ENCODE measurements around the gene RRP12.

Gene RRP12

GRCh38 chr10:97314671-97315070, 86.5 kb downstream of the RRP12 start:
- no peak for DNase-seq (ENCODE audit: low read depth in 1 of 2, low spot score in 1 of 2)

GRCh38 chr10:97312897-97313296, 88.2 kb downstream of the RRP12 start:
- DNase-seq (ENCODE audit: low read depth in 1 of 2, low spot score in 1 of 2) = no peak

- no peak for DNase-seq (ENCODE audit: low read depth in 1 of 2, low spot score in 1 of 2)
Measured at GRCh38 chr10:97311111-97311626, 90.0 kb downstream of the RRP12 start.

DNA sequence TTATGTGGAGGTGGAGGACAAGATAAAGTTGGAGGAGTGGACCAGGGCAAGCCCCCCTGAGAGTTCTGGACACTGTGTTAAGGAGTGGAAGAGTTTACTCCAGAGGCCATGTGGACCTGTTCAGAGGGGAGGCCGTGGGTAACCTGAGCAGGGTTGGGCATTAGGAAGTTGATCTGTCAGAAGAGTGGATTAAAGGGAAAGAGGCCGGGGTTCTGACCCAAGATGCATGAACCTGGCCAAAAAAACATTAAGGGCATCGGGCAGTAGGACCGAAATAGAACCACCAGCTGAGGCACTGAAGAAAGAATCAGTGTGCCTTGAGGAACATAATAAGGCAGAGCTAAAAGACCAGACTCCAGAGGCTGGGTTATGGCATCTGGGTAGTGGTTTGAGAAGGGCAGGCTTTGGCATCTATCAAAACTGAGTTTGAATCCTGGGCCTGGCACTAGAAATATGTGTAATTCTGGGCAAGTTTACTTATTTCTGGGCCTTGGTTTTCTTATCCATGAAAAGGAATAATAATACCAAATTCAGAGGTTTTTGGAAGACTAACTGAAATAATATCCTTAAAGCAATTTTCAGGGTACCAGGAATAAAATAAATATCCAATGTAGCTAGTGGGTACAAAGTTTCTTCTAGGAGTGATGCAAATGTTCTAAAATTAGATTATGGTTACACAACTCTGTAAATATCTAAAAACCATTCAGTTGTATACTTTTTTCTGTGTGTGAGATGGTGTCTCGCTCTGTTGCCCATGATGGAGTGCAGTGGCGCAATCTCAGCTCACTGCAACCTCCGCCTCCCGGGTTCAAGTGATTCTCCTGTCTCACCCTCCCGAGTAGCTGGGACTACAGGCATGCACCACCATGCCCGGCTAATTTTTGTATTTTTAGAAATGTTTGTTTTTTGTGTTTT, 93.0 kb downstream of the RRP12 start:
- no peak for DNase-seq (ENCODE audit: low read depth in 1 of 2, low spot score in 1 of 2)

DNA sequence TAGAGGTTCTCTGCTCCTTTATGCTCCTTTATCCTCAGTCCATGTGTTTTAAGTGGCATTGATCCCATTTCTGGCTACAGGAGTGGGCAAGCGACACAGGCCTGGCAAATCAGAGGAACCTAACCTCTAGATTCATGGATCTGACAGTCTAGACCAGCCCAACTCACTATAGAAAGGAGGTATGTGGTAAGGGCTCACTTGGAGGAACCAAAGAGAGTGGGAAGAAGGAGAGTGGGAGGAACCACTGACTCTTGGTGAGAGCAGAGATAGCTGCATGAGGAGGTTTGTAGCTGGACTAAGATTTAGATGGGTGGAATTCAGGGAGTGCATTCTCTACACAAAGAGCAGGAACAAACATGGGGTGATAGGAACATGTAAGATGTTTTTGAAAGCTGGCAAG, 93.7 kb downstream of the RRP12 start:
- no peak for DNase-seq (ENCODE audit: low read depth in 1 of 2, low spot score in 1 of 2)
